Forelimb muscle (tissue), 1 donor: ENCODE data around the gene KMT2E. TPM values are rescaled to one million over a fixed set of nuclear protein-coding genes. Genes with fewer than 3 reads are reported as not detected.

Experiments
- DNase-seq: peaks from one replicate; pipeline ENCODE4 v3.0.0-alpha.2; 2013; ENCODE audit warnings: low read depth
- polyA plus RNA-seq: library from polyadenylated mRNA; unstranded; fragments of 120-200 nt; gene quantifications from one replicate; pipeline ENCODE4 v1.2.1, GENCODE V29; 2013; ENCODE audit not compliant: insufficient read length

KMT2E gene
- polyA plus RNA-seq, 1 donor, result 35.1 TPM

DNA sequence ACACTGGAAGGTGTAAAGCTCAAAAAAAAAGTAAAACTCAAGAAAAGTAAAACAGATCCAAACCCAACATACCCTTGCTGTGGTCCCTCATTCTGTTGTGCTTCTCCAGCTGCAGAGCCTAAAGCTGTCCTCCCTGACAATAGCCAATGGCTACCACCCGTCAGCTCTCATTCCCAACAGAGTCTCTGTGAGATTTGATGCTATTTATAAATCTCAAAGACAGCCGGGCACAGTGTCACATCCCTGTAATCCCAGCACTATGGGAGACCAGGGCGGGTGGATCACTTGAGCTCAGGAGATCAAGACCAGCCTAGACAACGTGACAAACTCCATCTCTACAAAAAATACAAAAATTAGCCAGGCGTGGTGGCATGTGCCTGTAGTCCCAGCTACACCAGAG lies 116.0 kb downstream of the KMT2E start:
- DNase-seq, result no peak

DNA sequence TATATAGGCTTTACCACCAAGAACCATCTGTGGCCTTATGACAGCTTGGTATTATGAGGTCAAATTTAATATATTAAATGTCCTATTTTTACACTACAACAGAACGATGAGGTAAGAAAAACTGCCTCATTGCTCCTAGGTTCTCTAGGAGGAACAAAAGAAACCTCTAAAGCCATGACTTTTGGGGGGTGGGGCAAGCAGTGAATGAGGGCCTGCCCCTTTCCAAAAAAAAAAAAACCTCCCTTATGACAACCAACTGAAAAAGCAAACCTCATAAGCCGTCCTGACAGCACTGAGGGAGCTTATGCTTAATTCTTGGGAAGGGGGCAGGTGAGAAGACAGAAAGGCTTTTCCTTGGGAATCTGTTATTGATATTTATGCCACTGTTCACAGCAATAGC lies 116.6 kb downstream of the KMT2E start:
- DNase-seq, result no peak

DNA sequence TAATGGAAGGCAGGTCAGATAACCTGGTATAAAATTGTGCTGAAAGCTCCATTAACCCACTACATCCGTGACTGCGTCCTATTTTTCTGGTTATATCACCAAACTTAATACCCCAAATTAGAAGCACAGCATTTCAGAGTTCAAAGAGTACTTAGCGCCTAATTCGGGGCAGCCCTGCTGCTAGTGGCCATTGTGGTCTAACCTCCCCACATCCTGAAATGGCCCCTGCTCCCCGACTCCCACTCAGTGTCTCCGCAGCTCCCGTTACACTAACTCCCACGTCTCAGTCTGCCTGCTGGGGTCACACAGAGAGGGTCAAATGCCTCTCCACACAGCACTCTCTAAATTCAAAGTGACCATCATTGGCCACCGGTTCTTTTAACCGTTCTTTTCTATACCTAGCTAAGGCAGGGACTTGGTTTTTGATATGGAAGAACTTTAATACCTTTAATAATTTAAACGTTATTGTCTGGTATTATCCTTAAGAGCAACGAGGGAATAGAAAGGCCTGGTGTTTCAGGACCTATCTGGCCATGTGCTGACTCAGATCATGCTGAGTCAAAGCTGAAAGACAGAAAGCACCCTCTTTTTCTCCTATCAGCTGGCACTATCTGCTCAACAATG lies 117.1 kb downstream of the KMT2E start:
- no peak for DNase-seq

DNA sequence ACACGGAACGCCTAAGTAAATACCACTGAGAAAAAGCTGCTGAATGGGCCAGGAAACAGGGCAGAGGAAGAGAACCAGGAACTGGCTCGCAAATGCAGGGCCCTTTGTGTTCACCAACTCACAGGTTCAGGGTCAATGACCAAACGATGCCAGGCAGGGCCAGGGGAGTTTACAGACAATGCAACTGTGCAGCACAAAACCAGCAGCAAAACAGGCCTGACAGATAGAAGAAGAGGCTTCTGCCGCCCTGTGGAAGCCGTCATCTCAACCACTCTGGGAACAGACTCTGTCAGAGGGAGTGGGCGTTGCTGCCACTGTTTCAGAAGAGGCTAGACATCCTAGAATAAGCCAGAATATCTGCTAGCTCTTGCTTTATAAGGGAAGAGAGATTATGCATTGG lies 117.9 kb downstream of the KMT2E start:
- DNase-seq, result no peak

DNA sequence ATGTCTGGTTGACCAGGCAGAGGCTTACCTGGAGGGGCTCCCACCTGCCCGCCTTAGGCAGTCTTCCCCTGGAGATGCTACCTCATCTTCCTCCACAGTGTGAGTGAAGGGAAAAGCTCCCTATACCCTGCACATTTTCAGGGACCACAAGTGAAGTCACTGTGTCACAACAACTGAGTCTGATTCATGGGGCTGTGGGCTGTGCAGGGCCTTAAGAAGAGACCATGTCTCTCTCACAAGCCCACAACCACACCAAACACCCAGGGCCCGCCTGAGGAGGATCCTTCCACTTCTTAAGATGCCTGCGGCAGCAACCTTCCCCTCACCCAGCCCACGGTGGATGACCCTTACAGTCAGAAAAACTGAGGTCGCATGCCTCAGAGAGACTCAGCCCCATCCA lies 118.3 kb downstream of the KMT2E start:
- no peak for DNase-seq

DNA sequence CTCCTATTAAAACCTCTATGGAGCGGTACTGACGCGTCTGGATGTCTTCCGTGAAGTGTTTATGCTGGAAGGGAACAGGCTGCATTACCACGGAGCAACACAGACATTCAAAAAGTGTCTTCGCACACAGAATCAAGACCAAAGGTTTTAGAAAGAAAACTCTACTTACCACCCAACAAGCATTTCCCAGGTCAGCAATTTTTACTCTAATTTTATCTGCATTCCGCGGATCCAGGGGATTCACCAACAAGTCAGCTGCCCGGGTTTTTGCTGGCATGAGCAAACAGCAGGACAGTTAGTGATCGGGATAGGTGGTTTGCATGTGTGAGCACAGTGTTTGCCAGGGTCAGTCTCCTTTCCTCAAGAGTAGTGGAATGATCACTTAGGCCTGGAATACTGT lies 118.8 kb downstream of the KMT2E start:
- DNase-seq, result no peak

DNA sequence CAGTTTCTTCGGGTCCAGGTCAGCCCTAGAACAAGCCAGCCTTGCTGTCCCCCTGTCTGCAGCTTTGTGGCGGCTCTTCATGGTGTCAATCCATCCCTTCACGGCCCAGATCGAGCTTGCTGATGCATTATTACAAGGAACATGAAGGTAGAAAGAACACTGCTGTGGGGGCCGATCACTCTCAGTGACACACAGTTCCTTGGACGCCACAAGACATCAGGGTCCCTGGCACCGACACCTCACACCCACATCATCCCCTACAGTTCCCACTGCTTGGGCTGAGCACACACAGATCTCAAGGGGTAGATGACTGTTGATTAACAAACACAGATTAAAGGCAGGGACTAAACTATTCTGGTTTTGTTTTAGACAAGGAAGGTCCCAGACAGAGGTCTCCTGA lies 119.4 kb downstream of the KMT2E start:
- DNase-seq, result no peak

DNA sequence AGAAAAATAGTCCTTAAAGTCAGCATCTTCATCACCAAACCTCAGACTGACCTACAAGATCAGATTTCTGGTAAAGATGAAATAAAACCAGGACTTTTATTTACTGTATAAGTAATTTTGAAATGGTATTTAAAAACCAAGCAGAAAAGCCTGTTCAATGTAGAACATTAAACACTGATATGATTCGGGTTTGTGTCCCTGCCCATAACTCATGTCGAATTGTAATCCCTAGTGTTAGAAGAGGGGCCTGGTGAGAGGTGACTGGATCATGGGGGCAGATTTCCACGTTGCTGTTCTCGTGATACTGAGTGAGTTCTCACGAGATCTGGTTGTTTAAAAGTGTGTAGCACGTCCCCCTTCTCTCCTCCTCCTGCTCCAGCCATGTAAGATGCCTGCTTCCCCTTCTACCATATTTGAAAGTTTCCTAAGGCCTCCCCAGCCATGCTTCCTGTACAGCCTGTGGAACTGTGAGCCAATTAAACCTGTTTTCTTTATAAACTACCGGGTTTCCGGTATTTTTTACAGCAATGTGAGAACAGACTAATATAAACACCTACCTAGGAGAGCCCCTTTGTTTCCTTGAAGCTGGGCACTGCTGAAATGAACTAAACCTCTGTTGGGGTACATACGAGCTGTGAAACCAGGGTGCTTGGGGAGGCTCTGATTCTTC lies 120.1 kb downstream of the KMT2E start:
- no peak for DNase-seq

DNA sequence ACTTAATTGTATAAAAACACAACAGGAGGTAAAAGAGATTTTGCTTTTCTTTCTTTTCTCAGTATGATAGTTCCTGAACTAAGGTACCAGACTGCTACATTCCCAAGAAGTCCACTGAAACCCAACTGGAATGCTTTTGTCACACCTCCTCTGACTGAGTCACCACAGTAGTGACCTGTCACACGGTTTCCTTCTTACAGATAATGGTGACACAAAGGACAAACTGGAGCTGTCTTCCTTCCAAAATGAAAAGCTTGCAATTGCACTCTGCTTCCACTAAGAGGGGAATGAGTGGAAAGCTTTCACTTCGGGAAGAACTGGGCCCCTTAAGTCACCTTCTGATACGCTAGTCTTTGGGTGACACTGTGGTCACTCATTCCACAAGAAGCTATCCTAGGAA lies 122.2 kb downstream of the KMT2E start:
- DNase-seq, result no peak

DNA sequence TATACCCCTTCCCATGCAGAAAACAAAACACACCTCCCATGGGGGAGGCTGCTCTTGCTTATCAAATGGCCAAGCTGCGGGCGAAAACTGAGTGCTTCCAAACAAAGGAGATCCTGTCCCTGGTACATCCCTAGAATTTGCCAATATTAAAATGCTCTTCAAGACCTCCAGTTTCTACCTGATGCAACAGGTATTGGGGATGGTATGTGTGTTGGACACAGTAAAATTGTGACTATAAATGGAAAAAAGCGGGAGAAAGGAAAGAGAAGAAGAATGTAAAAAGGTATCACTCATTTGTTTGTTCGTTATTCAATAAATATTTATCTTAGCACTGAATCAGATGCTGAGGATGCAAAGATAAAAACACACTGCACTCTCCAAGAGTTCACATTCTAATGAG lies 123.9 kb downstream of the KMT2E start:
- no peak for DNase-seq

DNA sequence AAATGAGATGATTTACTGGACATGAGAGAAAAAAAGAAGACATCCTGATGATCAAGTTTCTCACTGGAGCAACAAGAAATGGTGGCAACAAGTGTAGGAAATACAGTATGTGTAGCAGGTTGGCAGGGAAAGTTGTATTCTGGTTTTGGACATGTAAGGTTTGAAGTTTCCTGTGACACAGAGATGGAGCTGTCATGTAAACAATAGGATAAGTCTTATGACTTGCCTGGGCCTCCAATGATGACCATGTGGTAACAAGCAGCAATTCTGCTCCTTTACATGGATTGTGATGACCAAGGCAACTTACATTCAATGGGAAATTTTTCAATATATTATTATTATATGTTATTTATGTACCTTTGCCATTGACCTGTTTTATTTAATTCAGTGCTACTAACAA lies 125.4 kb downstream of the KMT2E start:
- DNase-seq, result no peak

DNA sequence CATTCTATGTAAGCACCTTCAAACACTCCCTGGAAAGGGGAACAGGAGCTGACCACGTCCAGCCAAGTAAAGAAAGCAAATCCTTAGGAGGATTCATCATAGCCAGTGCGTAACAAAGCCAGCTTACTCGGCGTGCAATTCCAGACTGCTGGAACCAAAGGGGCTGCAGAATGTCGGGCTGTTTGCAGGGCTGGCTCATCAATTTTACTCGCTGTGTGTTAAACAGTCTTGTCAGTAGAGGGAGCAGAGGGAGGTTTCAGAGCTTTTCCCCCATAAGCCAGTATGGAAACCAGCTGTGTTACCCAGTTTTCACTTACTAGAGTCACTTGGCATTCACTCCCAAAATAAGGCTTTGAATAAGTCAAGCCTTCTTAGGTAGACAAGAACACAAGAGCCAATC lies 127.1 kb downstream of the KMT2E start:
- no peak for DNase-seq

DNA sequence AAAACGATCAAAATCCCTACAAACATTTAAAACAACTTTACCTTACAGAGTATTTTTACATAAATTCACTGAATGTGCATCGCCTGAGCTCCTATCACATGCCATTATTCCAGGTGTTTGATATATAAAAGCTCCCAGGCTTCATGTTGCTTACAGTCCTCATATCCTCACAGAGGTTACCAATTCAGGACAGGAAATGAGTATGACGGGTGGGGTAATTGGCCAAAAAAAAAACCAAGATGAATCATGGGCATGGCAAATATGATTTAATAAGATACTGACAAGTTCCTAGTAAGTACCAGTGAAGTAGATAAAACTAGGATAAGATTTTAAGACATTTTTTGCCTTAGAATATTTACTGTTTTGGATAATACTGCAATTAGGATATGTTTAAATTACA lies 135.8 kb downstream of the KMT2E start:
- no peak for DNase-seq

DNA sequence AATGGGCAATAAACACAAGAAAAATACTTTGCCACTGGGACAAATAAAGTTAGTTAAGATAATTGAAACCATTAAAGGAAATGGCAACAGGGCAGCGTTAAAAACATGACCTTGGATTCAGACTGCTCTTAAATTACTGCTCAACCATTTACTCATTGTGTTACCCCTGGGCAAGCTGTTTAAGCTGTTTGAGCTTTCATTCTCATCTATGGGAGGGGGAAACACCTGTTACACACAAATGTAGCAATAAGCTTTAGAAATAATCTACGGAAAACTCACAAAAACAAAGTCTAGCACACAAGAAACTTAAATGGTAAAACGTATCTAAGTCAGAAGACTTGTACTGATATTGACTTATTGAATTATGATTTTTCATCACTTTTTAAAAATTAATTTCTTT lies 137.1 kb downstream of the KMT2E start:
- DNase-seq, result no peak

DNA sequence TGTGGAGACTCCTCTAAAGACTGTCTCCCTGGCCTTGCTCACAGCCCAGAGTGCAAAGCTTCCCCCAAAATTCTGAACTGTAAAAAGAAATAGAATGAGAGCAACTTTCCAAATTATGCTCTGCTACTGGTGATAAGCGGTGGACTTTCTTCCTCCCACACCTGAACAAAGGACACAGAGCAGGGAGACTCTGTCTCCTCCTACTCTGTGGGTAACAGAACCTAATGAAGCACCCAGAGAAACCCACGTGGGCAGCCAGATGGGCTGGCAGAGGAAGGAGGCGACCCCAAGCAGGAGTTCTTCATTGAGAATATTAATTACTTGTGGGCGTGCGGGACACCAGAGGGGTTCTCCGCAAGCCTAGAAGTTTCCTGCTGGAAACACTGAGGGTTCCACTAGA lies 139.5 kb downstream of the KMT2E start:
- DNase-seq, result no peak

DNA sequence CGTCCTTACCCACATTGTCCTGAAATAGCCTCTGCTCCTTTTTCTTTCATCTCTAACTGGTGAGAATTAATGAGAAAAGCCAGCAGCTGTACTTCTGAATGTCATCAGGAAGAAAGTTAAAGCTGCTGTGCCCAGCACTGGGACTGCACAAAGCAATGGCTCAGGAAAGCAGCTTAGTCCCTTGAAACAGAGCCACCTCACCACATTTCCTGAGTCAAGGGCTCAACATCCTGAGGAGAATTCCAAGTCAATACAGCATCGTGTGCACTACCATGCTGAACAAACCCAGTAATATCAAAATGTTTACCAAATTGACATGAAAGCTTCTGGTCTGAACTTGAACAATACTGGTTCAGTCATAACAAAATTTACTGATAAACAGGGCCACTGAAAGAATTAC lies 140.1 kb downstream of the KMT2E start:
- DNase-seq, result no peak

DNA sequence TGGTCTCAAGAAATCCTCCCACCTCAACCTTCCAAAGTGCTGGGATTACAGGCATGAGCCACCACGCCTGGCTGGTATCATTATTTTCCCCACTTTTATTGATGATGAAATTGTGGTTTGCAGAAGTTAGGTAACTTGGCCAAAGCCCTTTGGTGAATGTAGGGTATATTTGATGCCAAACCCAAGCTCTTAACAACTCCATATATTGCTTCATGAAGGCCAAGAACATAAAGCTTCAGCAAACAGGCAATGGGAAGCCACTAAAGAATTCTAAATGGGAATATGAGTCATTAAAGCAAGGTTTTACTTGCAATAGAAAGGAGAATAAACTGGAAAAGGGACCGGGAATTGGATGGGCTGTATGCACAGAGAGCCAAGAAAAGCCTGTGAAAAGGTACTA lies 142.7 kb downstream of the KMT2E start:
- no peak for DNase-seq

DNA sequence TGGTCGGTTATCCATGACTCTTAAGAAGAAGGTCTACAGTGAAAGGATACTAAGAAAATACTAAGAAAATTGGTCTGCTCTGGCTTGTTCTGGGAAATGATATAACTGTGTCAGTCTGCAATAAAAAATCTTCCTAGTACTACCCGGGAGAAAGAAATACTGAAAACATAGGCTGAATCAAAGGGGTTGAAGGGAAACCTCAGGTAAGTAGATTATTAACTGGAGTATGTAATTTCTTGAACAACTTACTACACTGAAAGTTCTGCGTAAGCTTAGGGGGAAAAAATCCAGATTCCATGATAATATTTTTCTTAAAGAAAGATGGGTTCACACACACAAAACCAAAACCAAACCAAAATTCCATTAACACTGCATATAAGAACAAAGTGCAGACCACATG lies 143.3 kb downstream of the KMT2E start:
- DNase-seq, result no peak

DNA sequence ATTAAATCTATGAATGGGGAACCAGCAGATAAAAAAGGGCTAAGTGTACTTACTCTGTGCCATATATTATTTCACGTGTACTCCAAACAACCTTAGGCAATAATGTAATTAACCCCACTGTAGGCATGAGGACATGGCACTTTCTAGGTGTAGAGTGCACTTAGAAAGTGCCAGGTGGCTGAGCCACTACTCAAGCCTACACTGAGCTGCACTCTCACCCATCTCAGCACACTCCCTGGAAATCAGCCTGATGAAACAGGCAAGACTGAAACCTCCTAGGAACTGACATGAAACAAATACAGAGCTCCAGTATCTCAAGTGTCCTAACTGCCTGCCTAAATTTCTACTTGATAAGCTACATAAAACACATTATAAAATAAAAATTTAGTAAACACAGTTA lies 147.4 kb downstream of the KMT2E start:
- DNase-seq, result no peak
